NCI-H345 (cell line): ENCODE measurements around the gene ZMYND15.
A peak's percentile ranks its signal among the peaks of the same experiment; 100 is the strongest.
"Not testable (repeated sequence)": the region's sequence is repeated elsewhere in the genome, so short reads cannot be mapped to it uniquely, and the experiment has no call there.

Source experiments
- DNase-seq: peaks from one replicate; lab custom pipeline; 2025; lab: John Stamatoyannopoulos, UW

ZMYND15 gene

GRCh38 chr17:4739122-4740024 is at the start of gene ZMYND15, which contains the start of gene CXCL16:
Gene ZMYND15 (plus strand): TSS chr17:4739833. CDS start chr17:4740549, 716 bp downstream.
Gene CXCL16 (minus strand): TSS chr17:4739928. CDS start chr17:4739339, 589 bp downstream.
- DNase-seq, result peak; percentile 12

- DNase-seq, result not testable (repeated sequence)
Observed at GRCh38 chr17:4689872-4690271, 49.8 kb upstream of the ZMYND15 start.

- DNase-seq, result no peak
Observed at GRCh38 chr17:4690745-4691144, 48.9 kb upstream of the ZMYND15 start.

- DNase-seq, result no peak
Observed at GRCh38 chr17:4691686-4692085, 47.9 kb upstream of the ZMYND15 start.

- no peak for DNase-seq
Observed at GRCh38 chr17:4693416-4693815, 46.2 kb upstream of the ZMYND15 start.

GRCh38 chr17:4696437-4696805 is 43.2 kb upstream of the ZMYND15 start:
- no peak for DNase-seq

- not testable (repeated sequence) for DNase-seq
Observed at GRCh38 chr17:4699401-4700056, 40.1 kb upstream of the ZMYND15 start.

- no peak for DNase-seq
Observed at GRCh38 chr17:4701116-4701515, 38.5 kb upstream of the ZMYND15 start.

- DNase-seq, result no peak
Observed at GRCh38 chr17:4703330-4703691, 36.3 kb upstream of the ZMYND15 start.

GRCh38 chr17:4704574-4704907 is 35.1 kb upstream of the ZMYND15 start:
- DNase-seq, result not testable (repeated sequence)

- DNase-seq, result no peak
Observed at GRCh38 chr17:4704991-4705390, 34.6 kb upstream of the ZMYND15 start.

- DNase-seq, result no peak
Observed at GRCh38 chr17:4706121-4706520, 33.5 kb upstream of the ZMYND15 start.

- peak; percentile 3 for DNase-seq
Observed at GRCh38 chr17:4708436-4708835, 31.2 kb upstream of the ZMYND15 start.

GRCh38 chr17:4709794-4710692 is 29.6 kb upstream of the ZMYND15 start, which contains the start of gene ARRB2:
Gene ARRB2 (plus strand): TSS chr17:4710632. CDS start chr17:4710722, 90 bp downstream.
- peak; percentile 94 for DNase-seq

- DNase-seq, result no peak
Observed at GRCh38 chr17:4710693-4711634, 28.7 kb upstream of the ZMYND15 start.

- DNase-seq, result no peak
Observed at GRCh38 chr17:4711661-4712181, 27.9 kb upstream of the ZMYND15 start.

- DNase-seq, result no peak
Observed at GRCh38 chr17:4712526-4712925, 27.1 kb upstream of the ZMYND15 start.

- not testable (repeated sequence) for DNase-seq
Observed at GRCh38 chr17:4714340-4715062, 25.1 kb upstream of the ZMYND15 start.

- DNase-seq, result no peak
Observed at GRCh38 chr17:4715063-4715744, 24.4 kb upstream of the ZMYND15 start.
